Naive thymus-derived CD8-positive, alpha-beta T cell (primary cell): Measurements from ENCODE around the gene P4HTM. TPM values are rescaled to one million over a fixed set of nuclear protein-coding genes. Genes with fewer than 3 reads are reported as not detected.
A peak's percentile ranks its signal among the peaks of the same experiment; 100 is the strongest.

ENCODE experiments used
- microRNA-seq: library from miRNA; unstranded; fragments of <30 nt; microRNA quantifications from one replicate; pipeline ENCODE4 v1.2.0, GENCODE V29; 2022; ENCODE audit warnings: borderline microRNAs expressed
- polyA plus RNA-seq, 3 donors: library from polyadenylated mRNA; unstranded; fragments of 300-500 nt; fragmentation: Illumina TruSeq; gene quantifications; one replicate each; pipeline ENCODE4 v1.2.3, GENCODE V29; 2021
- total RNA-seq, 8 experiments: library from RNA in 2 of 8; stranded (reverse) in 2 of 8; gene quantifications; one replicate each; pipeline ENCODE4 v1.2.3 and lab custom pipeline; 2021 to 2026

Gene P4HTM
- total and polyA plus RNA-seq, 5 experiments from 2014 or later, result 20.3 to 62.5 (median 23.3) TPM

Small RNA genes lying within 50 kb of the gene (microRNA-seq; reads per million reads assigned to microRNA genes)
- gene MIR191, result 12,871 reads per million, percentile 95 among the genes with 10 or more reads in this experiment
- 1,275 reads per million, percentile 86 among the genes with 10 or more reads in this experiment for gene MIR425

Other genes starting within 250 kb of the P4HTM start
- 10 to 100 TPM; 37.3 to 40.5 TPM for gene PRKAR2A, start 142.4 kb upstream of the P4HTM start, total RNA-seq
- 10 to 100 TPM; 10.3 to 14.0 (median 11.0) TPM for gene PRKAR2A, start 142.4 kb upstream of the P4HTM start, polyA plus RNA-seq
- 10 to 100 TPM; 10.5 to 12.5 TPM for gene SLC25A20, start 91.4 kb upstream of the P4HTM start, total RNA-seq
- gene SLC25A20, start 91.4 kb upstream of the P4HTM start, polyA plus RNA-seq, result 10 to 100 TPM; 13.7 to 44.6 (median 19.4) TPM
- gene ARIH2, start 71.4 kb upstream of the P4HTM start, total RNA-seq, result 100 to 1,000 TPM; 162 to 167 TPM
- gene ARIH2, start 71.4 kb upstream of the P4HTM start, polyA plus RNA-seq, result 100 to 1,000 TPM in 2 of 3 donors, 10 to 100 TPM in 1; 92.7 to 119 (median 101) TPM
- 100 to 1,000 TPM; 332 to 351 TPM for gene WDR6, start 17.1 kb downstream of the P4HTM start, total RNA-seq
- 100 to 1,000 TPM in 2 of 3 donors, 10 to 100 TPM in 1; 96.3 to 126 (median 111) TPM for gene WDR6, start 17.1 kb downstream of the P4HTM start, polyA plus RNA-seq
- 10 to 100 TPM; 23.9 to 24.2 TPM for gene DALRD3, start 28.3 kb downstream of the P4HTM start, total RNA-seq
- 10 to 100 TPM; 20.8 to 21.9 (median 21.8) TPM for gene DALRD3, start 28.3 kb downstream of the P4HTM start, polyA plus RNA-seq
- gene NDUFAF3, start 31.9 kb downstream of the P4HTM start, total RNA-seq, result 10 to 100 TPM; 87.1 to 89.2 TPM
- 100 to 1,000 TPM; 140 to 226 (median 202) TPM for gene NDUFAF3, start 31.9 kb downstream of the P4HTM start, polyA plus RNA-seq
- 100 to 1,000 TPM; 121 to 129 TPM for gene IMPDH2, start 39.2 kb downstream of the P4HTM start, total RNA-seq
- 100 to 1,000 TPM in 2 of 3 donors, 10 to 100 TPM in 1; 97.3 to 121 (median 118) TPM for gene IMPDH2, start 39.2 kb downstream of the P4HTM start, polyA plus RNA-seq
- gene QRICH1, start 103.8 kb downstream of the P4HTM start, total RNA-seq, result 100 to 1,000 TPM; 194 to 196 TPM
- gene QRICH1, start 103.8 kb downstream of the P4HTM start, polyA plus RNA-seq, result 10 to 100 TPM; 13.6 to 23.6 (median 21.1) TPM
- gene QARS1, start 114.5 kb downstream of the P4HTM start, total RNA-seq, result 100 to 1,000 TPM; 230 to 246 TPM
- gene QARS1, start 114.5 kb downstream of the P4HTM start, polyA plus RNA-seq, result 100 to 1,000 TPM in 1 of 3 donors, 10 to 100 TPM in 2; 89.1 to 125 (median 94.8) TPM
- gene USP19, start 130.6 kb downstream of the P4HTM start, total RNA-seq, result 100 to 1,000 TPM in 1 of 2 experiments, 10 to 100 TPM in 1; 99.9 to 108 TPM
- 10 to 100 TPM; 19.5 to 42.2 (median 29.2) TPM for gene USP19, start 130.6 kb downstream of the P4HTM start, polyA plus RNA-seq
- 1 to 10 TPM; 1.0 to 1.2 TPM for gene LAMB2, start 142.8 kb downstream of the P4HTM start, total RNA-seq
- gene LAMB2, start 142.8 kb downstream of the P4HTM start, polyA plus RNA-seq, result not detected
- gene CCDC71, start 176.1 kb downstream of the P4HTM start, total RNA-seq, result 10 to 100 TPM; 44.0 to 44.7 TPM
- gene CCDC71, start 176.1 kb downstream of the P4HTM start, polyA plus RNA-seq, result 1 to 10 TPM; 1.6 to 2.0 (median 1.8) TPM
- gene KLHDC8B, start 181.4 kb downstream of the P4HTM start, total RNA-seq, result 1 to 10 TPM; 7.0 to 7.1 TPM
- 1 to 10 TPM; 3.6 to 4.9 (median 4.2) TPM for gene KLHDC8B, start 181.4 kb downstream of the P4HTM start, polyA plus RNA-seq